RWPE1 (cell line): ENCODE measurements around the gene MRPL17.

Experiments
- CTCF ChIA-PET: fragments of 350-600 bp; sonication (Branson Sonifier 250); formaldehyde crosslinking; extraction: SDS; loops from one replicate; lab custom pipeline; 2021; lab: Yijun Ruan, JAX
- POLR2A ChIA-PET: fragments of 400-600 bp; formaldehyde crosslinking; extraction: SDS; loops from one replicate; lab custom pipeline; 2020; ENCODE audit warnings: antibody characterized with exemption; ENCODE audit not compliant: low non-redundant PET; lab: Yijun Ruan, JAX
- DNase-seq: peaks from one replicate; pipeline ENCODE4 v3.0.0; 2012; ENCODE audit warnings: low spot score
- H3K27ac ChIP-seq: fragments of 450-650 bp; 2 replicates; pipeline ENCODE4 v1.5.1; 2017
- TF ChIP-seq, protein P1 (sequence below): fragments of 450-650 bp; conservative IDR thresholded peaks from 2 replicates; pipeline ENCODE4 v1.5.1; 2017; ENCODE audit warnings: low read depth, mild to moderate bottlenecking

MRPL17 gene

DNA sequence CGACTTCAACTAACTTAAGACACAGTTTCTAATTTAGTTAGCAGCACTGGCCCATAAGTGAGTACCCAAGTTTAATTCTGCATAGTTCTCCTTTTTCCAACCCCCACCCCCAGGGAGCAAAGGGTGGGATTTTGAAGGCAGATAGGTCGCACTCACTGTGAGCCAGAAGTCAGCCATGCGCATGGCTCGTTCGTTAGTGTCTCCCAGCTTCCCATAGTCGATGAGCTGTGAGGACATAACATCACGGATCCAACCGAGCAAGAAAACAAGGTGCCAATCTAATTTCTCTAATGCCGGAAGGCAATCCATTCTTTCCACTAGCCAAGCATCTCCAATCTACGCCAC lies 577 bp downstream of the MRPL17 start:
- TF ChIP-seq, protein P1, sequence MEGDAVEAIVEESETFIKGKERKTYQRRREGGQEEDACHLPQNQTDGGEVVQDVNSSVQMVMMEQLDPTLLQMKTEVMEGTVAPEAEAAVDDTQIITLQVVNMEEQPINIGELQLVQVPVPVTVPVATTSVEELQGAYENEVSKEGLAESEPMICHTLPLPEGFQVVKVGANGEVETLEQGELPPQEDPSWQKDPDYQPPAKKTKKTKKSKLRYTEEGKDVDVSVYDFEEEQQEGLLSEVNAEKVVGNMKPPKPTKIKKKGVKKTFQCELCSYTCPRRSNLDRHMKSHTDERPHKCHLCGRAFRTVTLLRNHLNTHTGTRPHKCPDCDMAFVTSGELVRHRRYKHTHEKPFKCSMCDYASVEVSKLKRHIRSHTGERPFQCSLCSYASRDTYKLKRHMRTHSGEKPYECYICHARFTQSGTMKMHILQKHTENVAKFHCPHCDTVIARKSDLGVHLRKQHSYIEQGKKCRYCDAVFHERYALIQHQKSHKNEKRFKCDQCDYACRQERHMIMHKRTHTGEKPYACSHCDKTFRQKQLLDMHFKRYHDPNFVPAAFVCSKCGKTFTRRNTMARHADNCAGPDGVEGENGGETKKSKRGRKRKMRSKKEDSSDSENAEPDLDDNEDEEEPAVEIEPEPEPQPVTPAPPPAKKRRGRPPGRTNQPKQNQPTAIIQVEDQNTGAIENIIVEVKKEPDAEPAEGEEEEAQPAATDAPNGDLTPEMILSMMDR = no peak
- ChIA-PET CTCF (no interaction called here), POLR2A (no interaction called here)
- DNase-seq = no peak
- H3K27ac ChIP-seq = peak overlapping the region; percentile 84

DNA sequence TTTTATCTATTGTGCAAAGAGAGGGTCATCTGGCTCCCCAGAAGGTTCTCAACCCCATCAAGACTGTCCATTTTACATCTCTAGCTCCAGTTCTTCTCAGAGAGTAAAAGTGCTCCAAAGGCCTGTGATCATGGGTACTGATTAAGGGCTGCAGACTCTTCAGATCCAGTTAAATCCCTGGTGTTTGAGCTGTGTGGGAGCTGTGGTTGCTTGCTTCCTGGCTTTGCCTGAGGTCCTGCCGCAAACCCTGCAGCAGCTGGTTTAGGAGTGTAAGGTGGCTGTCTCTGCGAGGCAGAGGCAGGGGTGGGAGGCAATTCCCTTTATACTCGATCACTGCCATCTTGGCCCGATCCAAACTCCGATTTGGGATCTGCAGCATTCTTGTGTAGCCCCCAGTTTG lies 1.2 kb downstream of the MRPL17 start:
- POLR2A ChIA-PET = no interaction called here
- no peak for DNase-seq
- TF ChIP-seq, protein P1 = no peak
- H3K27ac ChIP-seq = no peak overlapping the region
- CTCF ChIA-PET = no interaction called here

DNA sequence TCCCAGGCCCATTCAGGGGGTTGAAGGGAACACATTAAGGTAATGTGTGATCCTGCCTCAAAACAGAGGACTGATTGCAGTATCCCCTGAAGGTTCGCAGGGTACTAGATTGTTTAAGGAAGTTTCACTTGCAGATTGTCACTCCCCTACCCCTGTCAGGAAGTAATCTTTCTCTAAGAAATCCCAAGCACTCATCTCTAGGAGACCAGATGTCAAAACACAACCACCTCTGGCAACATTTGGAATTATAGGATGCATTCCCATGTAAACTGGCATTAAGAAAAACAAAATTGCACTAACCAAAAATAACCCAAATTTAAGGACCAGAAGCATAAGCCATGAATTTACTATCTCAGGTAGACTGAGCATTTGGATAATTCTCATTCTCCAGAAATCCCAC lies 1.6 kb downstream of the MRPL17 start:
- CTCF ChIA-PET = no interaction called here
- no peak for DNase-seq
- POLR2A ChIA-PET = no interaction called here
- TF ChIP-seq, protein P1 = no peak
- no peak overlapping the region for H3K27ac ChIP-seq

DNA sequence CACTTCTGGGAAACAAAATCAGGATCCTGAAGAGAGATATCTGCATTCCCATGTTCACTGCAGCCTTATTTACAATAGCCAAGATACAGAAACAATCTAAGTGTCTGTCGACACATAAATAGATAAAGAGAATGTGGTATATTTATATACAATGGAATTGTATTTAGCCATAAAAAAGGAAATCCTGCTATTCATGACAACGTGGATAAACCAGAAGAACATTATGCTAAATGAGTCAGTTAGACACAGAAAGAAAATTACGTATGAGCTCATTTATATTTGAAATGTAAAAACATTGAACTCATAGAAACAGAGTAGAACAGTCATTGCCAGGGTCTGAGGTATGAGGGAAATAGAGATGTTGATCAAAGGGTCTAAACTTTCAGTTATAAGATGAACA lies 6.1 kb downstream of the MRPL17 start:
- ChIA-PET CTCF (interaction anchor here (0.7 kb wide), 1 partner anchor 80 kb away, joined by 3 read pairs; no protein-coding TSS in a partner anchor), POLR2A (no interaction called here)
- DNase-seq = no peak
- TF ChIP-seq, protein P1 = no peak
- no peak overlapping the region for H3K27ac ChIP-seq

DNA sequence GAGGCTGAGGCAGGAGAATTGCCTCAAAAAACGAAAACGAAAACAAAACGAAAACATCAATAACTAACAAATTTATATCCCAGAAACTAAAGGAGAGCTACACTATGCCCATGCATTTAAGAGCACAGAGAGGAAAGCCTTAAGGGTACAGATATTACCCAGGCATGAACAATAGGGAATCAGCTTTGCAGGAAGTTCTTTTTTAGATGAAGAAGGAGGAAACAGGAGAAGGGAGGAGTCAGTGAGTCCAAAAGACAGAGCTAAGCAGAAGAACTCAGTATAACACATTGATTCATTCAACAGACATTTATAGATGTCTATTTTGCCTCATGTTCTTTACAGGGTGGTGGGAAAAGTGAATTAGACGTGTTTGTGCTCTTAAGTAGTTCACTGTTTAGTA lies 8.3 kb downstream of the MRPL17 start:
- POLR2A ChIA-PET = interaction anchor here (0.5 kb wide), 1 partner anchor 11 kb away, joined by 7 read pairs; no protein-coding TSS in a partner anchor
- no peak overlapping the region for H3K27ac ChIP-seq
- TF ChIP-seq, protein P1 = no peak
- CTCF ChIA-PET = no interaction called here
- DNase-seq = no peak

DNA sequence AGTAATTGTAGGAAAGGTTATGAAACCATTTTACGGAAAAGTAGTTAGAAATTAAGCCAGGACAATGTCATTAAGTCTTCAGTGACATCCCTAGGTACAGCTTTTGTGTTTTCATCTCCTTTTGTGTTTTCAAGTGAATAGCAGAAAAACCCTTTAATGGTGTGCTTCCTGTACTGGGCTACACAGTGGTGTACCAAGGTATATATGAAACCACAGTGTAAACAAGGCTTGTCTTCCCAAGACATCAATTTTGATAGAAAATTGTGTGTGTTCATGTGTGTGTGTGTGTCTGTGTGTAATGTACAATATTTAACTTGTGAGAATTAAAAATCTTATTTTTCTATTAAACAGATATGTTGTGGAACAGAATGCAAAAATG lies 8.9 kb downstream of the MRPL17 start:
- CTCF ChIA-PET = no interaction called here
- TF ChIP-seq, protein P1 = no peak
- POLR2A ChIA-PET = no interaction called here

More for the DNA sequence above, 8.9 kb downstream of the MRPL17 start:
- no peak overlapping the region for H3K27ac ChIP-seq
- no peak for DNase-seq
